HG02981 (cell line): ENCODE data around the gene ELFN1.

Source experiments
- ATAC-seq: cut with Tn5 transposase; IDR thresholded peaks from one replicate; pipeline ENCODE4 v1.9.1; 2021; ENCODE audit warnings: mild to moderate bottlenecking, moderate library complexity; ENCODE audit not compliant: unreplicated experiment

Gene ELFN1

DNA sequence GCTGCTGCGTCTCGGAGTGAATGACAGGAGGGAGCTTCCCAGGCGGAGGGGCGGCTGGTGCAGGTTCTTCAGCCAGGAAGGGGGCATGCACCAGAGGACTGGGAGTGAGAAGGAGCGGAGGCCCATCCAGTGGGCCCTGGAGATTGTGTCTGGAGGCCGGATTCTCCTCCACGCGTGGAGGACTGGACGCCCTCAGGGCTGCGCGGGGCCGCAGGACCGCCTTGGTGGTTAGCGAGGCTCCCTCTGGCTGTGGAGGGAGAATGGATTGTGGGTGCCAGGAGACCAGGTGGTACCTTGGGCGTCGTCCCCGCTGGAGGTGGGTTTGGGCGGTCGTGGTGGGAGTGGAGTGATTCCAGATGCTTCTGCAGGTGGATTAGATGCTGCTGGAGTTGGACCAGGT, 68.9 kb downstream of the ELFN1 start:
- ATAC-seq, result no peak

DNA sequence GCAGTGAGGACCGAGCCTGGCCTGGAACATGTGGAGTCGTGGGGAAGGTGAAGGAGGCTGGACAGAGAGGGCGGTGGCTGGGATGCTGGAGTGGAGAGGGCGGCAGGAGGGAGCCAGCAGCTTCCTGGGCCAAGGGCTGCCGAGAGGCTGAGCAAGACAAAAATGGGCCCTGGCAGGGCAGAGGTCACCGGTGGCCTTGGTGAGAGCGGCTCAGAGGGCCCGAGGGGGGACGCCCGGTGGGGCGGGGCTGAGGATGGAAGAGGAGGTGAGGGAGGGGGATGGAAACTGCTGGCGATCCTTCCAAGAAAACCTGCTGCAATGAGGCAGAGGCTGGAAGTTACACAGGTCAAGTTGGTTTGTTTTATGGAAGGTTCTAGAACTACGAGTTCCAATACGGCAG, 69.5 kb downstream of the ELFN1 start:
- no peak for ATAC-seq

DNA sequence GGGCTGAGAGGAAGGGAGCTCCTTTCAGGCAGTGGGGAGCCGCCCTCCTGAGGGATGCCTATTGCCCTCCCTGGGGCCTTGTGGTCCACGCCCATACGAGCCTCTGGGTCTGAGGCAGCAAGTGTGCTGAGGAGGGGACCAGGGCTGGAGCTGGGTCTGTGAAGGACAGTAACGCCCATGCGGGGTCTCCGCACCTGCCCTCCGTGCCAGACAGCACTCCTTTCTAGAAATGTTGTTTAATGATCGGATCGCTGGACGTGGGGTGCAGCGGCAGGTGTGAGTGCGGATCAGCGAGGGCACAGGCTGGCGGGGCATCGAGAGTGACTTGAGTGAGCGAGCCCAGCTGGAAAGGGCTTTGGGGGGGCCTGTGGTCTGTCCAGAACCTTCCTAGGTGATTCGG, 70.1 kb downstream of the ELFN1 start:
- ATAC-seq, result no peak

DNA sequence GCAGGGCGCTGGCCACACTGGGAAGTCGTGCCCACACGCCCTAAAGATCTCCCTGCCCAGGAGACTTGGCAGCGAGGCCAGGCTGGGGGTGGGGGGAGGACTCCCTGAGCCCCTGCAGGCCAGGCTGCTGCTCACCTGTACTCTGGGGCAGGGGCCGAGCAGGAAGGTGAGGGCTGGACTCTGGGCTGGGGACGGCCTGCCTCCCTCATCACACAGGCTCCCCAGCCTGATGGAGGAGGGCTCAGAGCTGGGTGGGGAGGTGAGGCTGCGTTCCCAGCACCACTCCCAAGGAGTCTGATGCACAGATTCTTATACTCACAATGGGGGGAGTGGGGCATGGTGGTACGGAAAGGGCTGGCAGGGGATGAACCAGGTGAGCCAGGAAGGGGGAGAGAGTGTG, 71.2 kb downstream of the ELFN1 start:
- ATAC-seq, result no peak

DNA sequence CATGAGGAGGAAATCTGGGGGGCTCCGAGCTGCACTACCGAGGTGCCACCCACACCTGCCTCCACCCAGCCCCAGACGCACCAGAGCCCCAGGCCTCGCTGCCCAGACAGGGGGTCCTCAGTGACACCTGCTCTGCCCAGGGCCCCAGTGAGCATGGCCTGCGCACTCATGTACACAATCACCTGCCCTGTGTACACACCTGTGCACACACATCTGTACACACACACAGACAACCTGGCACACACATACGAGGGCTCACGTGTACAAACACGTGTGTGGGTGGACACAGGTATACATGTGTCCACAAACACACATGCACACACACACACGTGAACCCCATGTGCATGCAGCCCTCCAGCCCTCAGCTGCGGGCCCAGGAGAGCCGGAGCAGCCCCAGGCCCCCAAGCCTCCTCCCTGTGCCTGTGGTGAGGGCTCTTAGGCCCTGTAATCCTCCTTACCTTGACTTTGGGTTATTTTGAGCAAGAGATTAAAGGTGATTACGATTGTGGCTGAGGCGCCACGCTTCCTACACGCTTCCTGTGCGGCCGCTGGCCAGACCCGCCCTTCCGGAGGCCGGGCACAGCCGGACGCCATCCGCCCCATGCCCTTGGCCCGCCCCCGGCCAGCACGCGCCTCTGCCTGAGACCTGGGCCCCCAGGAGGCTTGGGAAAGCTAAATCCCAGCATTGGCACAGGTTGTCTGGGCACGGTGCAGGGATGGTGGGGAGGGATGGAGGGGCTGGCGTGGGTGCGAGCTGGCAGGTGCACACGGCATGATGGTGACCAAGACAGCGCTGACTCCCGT, 71.9 kb downstream of the ELFN1 start:
- ATAC-seq, result no peak

DNA sequence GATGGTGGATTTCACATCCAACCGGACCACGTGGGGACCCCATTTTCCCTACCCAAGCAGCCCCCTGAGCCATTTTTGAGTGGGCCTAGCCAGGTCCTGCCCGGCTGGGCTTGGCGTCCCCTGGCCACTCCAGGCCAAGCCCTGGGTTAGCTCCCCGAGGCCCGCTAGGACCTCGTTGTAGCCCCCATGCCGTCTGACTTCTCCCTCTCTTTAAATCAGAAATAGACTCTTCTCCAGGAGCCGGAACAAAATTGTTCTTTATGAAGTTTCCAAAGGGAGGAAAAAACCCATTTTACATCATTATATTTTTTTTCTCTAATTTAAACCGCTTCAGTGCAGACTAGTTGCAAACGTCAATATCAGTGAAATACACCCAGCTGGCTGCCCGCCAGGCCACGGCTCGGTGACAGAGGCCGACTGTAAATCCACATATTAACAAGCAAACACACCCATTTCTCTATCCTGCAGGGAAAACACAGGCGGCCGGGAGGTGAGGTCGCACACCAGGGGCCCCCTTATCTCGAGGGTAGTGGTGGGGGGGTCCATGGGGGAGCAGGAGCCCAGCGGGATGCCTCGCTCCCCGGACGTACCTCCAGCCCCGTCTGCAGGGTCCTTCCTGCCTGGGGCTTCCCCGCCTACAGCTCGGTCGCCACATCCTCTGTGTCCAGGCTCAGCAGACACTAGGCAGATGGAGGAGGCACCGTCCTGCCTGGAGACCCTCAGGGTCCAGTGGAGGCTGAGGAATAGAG, 72.7 kb downstream of the ELFN1 start:
- no peak for ATAC-seq

DNA sequence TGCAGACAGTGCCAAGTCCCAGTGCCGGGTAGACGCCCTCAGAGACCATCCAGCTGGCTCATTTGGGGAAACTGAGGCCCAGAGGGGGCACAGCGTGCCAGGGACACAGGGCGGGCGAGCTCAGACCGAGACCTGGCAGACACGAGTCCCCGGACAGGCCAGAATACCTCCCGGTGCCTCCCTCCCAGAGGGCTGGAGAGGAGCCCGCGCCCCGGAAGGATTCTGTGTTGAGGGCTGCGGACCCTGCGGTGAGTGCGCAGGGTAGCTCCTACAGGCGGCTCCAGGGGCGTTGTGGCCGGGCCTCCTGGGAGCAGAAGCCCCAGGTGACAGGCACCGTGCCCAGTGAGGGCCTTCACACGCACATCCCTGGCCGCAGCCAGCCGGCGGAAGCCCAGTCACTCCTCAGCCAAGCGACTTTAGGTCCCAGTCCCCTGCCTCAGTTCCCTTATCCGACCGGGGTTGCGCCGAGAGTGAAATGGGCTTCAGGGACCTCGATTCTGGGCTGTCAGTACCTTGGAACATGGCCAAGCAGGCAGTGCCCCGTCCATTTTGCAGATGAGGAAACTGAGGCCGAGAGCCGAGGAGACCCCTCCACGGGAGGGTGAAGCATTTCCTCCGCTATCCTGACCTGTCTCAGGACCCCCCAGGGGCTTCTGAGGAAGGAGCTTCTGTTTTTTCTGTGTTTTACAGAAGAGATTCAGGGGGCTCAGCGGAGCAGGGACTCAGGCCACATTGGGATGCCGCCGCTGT, 73.6 kb downstream of the ELFN1 start:
- no peak for ATAC-seq

DNA sequence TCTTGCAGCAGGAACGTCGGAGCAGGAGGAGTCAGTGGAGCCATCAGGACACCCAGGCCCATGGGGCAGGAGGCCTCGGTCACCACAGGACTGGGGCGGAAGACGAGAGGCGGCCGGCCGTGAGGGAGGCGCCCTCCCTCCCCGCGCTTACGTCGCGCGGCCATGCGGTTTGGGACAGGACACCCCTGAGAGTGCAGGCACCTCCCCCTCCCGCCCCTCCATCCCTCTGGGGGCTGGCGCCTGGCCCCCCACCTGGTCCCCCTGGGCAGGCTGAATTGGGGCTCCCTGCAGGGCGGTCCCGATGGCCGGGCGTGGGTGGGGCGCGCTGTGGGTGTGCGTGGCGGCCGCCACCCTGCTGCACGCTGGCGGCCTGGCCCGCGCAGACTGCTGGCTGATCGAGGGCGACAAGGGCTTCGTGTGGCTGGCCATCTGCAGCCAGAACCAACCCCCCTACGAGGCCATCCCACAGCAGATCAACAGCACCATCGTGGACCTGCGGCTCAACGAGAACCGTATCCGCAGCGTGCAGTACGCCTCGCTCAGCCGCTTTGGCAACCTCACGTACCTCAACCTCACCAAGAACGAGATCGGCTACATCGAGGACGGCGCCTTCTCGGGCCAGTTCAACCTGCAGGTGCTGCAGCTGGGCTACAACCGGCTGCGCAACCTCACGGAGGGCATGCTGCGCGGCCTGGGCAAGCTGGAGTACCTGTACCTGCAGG, 74.4 kb downstream of the ELFN1 start:
- ATAC-seq, result no peak

DNA sequence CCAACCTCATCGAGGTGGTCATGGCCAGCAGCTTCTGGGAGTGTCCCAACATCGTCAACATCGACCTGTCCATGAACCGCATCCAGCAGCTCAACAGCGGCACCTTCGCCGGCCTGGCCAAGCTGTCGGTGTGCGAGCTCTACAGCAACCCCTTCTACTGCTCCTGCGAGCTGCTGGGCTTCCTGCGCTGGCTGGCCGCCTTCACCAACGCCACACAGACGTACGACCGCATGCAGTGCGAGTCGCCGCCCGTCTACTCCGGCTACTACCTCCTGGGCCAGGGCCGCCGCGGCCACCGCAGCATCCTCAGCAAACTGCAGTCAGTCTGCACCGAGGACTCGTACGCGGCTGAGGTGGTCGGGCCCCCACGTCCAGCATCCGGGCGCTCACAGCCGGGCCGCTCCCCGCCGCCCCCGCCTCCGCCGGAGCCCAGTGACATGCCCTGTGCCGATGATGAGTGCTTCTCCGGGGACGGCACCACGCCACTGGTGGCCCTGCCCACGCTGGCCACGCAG, 75.0 kb downstream of the ELFN1 start:
- ATAC-seq, result no peak

DNA sequence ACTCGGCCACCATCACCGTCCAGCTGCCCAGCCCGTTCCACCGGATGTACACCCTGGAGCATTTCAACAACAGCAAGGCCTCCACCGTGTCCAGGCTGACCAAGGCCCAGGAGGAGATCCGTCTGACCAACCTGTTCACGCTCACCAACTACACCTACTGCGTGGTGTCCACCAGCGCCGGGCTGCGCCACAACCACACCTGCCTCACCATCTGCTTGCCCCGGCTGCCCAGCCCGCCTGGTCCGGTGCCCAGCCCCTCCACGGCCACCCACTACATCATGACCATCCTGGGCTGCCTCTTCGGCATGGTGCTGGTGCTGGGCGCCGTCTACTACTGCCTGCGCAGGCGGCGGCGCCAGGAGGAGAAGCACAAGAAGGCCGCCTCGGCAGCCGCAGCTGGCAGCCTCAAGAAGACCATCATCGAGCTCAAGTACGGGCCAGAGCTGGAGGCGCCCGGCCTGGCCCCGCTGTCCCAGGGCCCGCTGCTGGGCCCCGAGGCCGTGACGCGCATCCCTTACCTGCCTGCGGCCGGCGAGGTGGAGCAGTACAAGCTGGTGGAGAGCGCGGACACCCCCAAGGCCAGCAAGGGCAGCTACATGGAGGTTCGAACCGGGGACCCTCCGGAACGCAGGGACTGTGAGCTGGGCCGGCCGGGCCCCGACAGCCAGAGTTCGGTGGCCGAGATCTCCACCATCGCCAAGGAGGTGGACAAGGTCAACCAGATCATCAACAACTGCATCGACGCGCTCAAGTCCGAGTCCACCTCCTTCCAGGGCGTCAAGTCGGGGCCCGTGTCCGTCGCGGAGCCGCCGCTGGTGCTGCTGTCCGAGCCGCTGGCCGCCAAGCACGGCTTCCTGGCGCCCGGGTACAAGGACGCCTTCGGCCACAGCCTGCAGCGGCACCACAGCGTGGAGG, 75.8 kb downstream of the ELFN1 start:
- no peak for ATAC-seq

DNA sequence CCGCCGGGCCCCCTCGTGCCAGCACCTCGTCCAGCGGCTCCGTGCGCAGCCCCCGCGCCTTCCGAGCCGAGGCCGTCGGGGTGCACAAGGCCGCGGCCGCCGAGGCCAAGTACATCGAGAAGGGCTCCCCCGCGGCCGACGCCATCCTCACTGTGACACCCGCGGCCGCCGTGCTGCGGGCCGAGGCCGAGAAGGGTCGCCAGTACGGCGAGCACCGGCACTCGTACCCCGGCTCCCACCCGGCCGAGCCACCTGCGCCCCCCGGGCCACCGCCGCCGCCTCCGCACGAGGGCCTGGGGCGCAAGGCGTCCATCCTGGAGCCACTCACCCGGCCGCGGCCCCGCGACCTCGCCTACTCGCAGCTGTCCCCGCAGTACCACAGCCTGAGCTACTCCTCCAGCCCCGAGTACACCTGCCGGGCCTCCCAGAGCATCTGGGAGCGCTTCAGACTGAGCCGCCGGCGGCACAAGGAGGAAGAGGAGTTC, 76.5 kb downstream of the ELFN1 start:
- ATAC-seq, result no peak

DNA sequence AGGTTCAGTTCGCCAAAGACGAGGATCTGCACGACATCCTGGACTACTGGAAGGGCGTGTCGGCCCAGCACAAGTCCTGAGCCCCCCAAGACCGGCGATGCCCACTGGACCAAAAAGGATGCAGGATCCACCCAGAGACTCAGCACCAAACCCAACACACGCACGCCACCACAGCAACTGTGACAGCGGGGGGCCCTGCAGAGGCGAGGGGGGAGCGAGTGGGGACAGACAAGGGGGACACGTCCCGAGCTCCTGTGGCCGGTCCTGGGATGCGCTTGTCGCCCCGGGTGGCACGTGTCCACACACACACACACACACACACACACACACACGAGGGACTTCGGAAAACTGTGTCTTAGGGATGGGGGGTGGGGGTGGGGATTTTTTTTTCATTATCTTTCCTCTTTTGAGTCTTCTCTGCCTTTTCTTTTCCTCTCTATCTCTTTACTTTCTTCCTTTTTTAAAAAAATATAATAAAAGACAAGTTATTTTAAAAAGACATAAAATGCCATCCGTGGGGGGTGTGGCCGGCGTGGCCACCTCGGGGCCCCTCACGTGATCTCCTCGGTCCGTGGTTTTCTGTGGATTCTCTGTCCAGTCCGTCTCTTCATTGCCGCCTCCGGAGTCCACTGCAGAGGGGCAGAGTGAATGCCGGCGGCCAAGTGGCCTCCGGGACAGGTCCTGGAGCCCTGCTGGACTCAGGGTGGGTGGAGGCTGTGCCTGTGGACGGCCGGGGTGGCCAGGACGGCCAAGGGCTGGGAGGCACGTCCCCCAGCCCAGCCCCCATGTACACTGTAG, 77.1 kb downstream of the ELFN1 start:
- ATAC-seq, result no peak

DNA sequence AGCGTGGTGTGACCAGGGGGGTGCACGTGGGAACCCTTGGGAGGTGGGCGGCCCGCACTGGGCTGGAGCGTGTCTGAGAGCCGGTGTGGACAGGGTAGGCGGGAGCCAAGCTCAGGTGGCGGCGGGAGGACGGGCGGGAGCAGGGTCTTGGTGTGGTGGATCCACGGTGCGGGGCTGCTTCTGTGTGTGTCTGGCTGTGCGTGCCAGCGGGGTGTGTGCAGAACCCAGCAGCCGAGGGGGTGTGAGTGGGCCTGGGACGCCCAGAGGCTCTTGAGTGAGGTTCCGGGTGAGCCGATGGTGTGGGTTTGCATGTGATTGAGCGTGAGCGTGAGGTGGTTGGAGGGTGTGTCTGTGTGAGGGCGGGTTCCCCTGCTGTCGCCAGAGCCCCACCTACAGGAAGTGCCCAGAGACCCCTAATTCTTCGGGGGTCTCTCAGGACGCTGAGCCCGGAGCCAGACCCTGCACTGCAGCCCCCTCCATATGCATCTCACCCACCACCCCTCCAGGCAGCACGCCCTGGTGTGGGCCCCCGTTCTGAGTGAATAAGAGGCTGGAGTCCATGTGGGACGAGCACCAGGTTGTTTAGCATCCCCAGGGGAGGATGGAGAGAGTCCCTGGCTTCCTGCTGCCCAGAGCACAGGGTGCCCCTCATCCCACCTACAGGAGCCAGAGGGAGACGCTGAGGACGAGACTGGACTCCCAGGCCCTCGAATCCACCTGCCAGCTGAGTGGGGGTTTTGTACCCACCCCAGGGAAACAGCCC, 78.2 kb downstream of the ELFN1 start:
- no peak for ATAC-seq

DNA sequence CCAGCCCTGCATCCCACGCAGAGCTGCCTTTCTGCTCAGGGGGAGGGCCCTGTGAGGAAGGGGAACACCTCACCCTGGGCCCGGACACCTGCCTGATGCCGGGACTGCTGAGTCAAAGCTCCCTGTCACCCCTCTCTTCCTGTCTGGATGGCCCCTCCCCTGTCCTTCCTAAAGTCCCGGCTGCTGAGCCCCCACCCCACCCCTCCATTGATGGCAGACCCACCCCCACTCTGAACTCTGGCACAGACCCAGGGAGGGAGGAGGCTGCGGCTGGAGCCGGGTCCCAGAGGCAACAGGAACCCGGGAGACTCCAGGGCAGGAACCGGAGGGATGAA, 78.7 kb downstream of the ELFN1 start:
- no peak for ATAC-seq

DNA sequence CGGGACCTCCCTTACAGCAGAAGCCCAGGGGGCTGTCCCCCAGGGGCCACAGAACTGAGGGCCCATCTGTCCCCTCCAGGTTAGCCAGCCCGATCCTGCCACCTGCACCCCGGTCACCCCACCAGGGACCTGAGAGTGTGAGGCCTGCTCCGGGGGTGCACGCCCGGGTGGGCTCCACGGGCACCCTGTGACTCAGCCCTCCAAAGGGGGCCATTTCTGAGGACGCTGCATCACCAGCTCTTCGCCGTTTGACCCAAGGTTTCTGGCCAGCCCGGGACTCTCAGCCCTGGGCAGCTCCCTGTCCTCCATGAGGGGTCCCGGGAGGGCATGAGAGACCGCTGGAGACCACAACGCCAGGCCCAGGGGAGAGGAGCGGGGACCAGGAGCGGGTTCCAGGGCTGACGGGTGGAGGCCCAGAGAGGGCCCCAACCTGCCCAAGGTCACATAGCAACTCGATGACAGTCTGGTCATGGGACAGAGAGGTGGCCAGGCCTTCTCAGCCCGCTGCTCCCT, 79.3 kb downstream of the ELFN1 start:
- ATAC-seq, result no peak

DNA sequence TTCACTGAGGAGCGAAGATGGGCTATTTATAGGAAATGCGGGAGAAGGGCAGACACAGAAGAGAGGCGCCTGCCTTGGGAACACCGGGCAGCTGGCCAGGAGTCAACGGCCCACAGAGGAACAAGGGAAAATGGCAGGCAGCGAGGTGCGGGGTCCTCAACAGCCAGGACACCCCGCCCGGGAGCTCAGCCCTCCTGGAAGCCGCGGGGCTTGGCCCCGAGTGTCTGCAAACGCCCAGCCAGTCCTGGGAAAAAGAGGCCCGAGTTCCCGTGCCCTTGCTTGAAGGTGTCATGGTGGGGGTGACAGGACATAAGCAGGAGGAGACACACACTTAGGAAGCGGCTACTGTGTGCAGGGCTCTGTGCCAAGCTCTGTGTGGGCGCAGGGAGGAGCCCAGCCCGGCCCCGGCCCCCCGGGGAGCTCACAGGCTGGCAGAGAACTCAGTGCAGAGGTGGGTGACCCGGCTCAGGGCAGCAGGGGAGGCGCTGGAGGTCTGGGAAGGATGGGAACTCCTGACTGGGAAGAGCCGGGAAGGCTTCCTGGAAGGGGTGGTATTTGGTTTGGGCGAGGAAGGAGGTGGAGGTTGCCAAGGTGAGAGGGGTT, 79.9 kb downstream of the ELFN1 start:
- ATAC-seq, result no peak

DNA sequence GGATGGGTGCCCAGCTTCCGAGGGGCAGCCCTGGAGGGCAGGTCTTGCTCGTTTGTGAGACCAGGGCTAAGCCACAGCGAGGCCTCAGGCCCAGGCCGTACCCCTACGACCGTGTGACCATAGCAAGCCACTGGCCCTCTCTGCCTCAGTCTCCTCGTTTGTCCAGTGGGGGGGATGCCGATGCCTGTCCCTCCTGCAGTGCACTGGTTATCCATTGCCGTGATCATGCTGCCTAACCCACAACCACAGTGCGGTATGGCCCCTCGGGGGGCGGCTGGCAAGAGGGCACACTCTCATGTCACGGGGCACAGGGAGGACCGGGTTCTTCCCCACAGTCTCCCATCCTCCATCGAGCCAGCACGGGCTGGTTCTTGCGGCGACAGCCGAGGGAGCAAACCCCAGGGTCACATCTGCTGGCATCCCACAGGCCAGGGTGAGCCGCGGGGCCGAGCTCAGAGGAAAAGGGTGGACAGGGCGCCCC, 80.5 kb downstream of the ELFN1 start:
- ATAC-seq, result no peak
